OCI-LY7 (cell line): ENCODE measurements around the gene DMAC2. TPM values are rescaled to one million over a fixed set of nuclear protein-coding genes. Genes with fewer than 3 reads are reported as not detected.
A peak's percentile ranks its signal among the peaks of the same experiment; 100 is the strongest.

Experiments
- BruUV-seq: library from RNA; stranded (reverse); fragments of 400-500 nt; replicated peaks from 2 replicates; lab custom pipeline; 2021; lab: Mats Ljungman, UMichigan
- CTCF ChIA-PET: fragments of 300-600 bp; sonication (Branson Sonifier 250); formaldehyde crosslinking; loops from one replicate; lab custom pipeline; 2022; ENCODE audit warnings: antibody characterized with exemption; ENCODE audit not compliant: unreplicated experiment; lab: Charles Lee
- POLR2A ChIA-PET: fragments of 300-600 bp; sonication (Branson Sonifier 250); formaldehyde crosslinking; loops from one replicate; lab custom pipeline; 2022; ENCODE audit warnings: antibody characterized with exemption; lab: Charles Lee
- DNase-seq: peaks from one replicate; pipeline ENCODE4 v3.0.0-alpha.2; 2015; ENCODE audit warnings: low spot score
- H2AFZ ChIP-seq: fragments of 200-600 bp; sonication (generic), shearing (Covaris generic); 2 replicates; pipeline ENCODE4 v1.6.1; 2014; ENCODE audit warnings: mild to moderate bottlenecking, antibody characterized with exemption, low read length, moderate library complexity
- H3K27ac ChIP-seq: fragments of 200-600 bp; sonication (generic); 2 replicates; pipeline ENCODE4 v1.5.1; 2014; ENCODE audit warnings: mixed run types, low read depth, mild to moderate bottlenecking, moderate library complexity, low read length, inconsistent platforms; ENCODE audit not compliant: poor library complexity, severe bottlenecking
- H3K36me3 ChIP-seq: fragments of 200-600 bp; sonication (generic); 2 replicates; pipeline ENCODE4 v1.6.1; 2014; ENCODE audit warnings: mild to moderate bottlenecking, antibody characterized with exemption, low read length, moderate library complexity, mixed read lengths; ENCODE audit not compliant: insufficient read depth
- H3K4me1 ChIP-seq: fragments of 200-600 bp; sonication (generic); 2 replicates; pipeline ENCODE4 v1.5.1; 2014; ENCODE audit warnings: mild to moderate bottlenecking, low read length; ENCODE audit not compliant: insufficient read depth, poor library complexity, severe bottlenecking
- H3K4me2 ChIP-seq: fragments of 200-600 bp; sonication (generic); 2 replicates; pipeline ENCODE4 v1.6.1; 2014; ENCODE audit warnings: mild to moderate bottlenecking, low read length
- H3K4me3 ChIP-seq: fragments of 200-600 bp; sonication (generic); 2 replicates; pipeline ENCODE4 v1.5.1; 2014; ENCODE audit warnings: mild to moderate bottlenecking, low read depth, low read length; ENCODE audit not compliant: poor library complexity, severe bottlenecking
- H3K79me2 ChIP-seq: fragments of 200-600 bp; sonication (generic); 2 replicates; pipeline ENCODE4 v1.6.1; 2016; ENCODE audit warnings: low read depth, mild to moderate bottlenecking, low read length, moderate library complexity, mixed read lengths; ENCODE audit not compliant: insufficient read depth
- H3K9me2 ChIP-seq: fragments of 200-600 bp; sonication (generic); 2 replicates; pipeline ENCODE4 v1.6.1; 2016; ENCODE audit warnings: mild to moderate bottlenecking, low read length, mixed read lengths; ENCODE audit not compliant: insufficient read depth
- H3K9me3 ChIP-seq: fragments of 200-600 bp; sonication (generic); 2 replicates; pipeline ENCODE4 v1.6.1; 2014; ENCODE audit warnings: mild to moderate bottlenecking, mixed run types, low read length, mixed read lengths
- H4K20me1 ChIP-seq: fragments of 200-600 bp; sonication (generic); 2 replicates; pipeline ENCODE4 v1.6.1; 2014; ENCODE audit warnings: mild to moderate bottlenecking, antibody characterized with exemption, low read length, moderate library complexity, mixed read lengths; ENCODE audit not compliant: insufficient read depth
- CTCF ChIP-seq: fragments of 200-600 bp; sonication (generic); conservative IDR thresholded peaks from 2 replicates; pipeline ENCODE4 v1.5.1; 2014; ENCODE audit warnings: mild to moderate bottlenecking, antibody characterized with exemption, low read length, moderate library complexity, mixed read lengths
- EZH2phosphoT487 ChIP-seq: fragments of 200-600 bp; sonication (generic); IDR thresholded peaks from 2 replicates; pipeline ENCODE4 v1.6.1; 2018; ENCODE audit warnings: low read depth, borderline replicate concordance, mild to moderate bottlenecking, mixed run types, antibody characterized with exemption, low read length, moderate library complexity, mixed read lengths
- intact Hi-C: fragments of 100-400 bp; cut with micrococcal nuclease; formaldehyde crosslinking; loops from one replicate; pipeline ENCODE4 v1.10.0; 2022; ENCODE audit not compliant: unreplicated experiment
- total RNA-seq, 2 experiments: library from RNA; depleted of rRNA in 1 of 2; stranded (reverse); fragments of >200 nt in 1 of 2; shearing (Covaris generic) in 1 of 2; gene quantifications; 2 replicates each; pipeline ENCODE4 v1.2.3, GENCODE V29; 2014 to 2022

Gene DMAC2
- total RNA-seq, 2 experiments from 2014 or later: 30.6 to 41.6 TPM

DNA sequence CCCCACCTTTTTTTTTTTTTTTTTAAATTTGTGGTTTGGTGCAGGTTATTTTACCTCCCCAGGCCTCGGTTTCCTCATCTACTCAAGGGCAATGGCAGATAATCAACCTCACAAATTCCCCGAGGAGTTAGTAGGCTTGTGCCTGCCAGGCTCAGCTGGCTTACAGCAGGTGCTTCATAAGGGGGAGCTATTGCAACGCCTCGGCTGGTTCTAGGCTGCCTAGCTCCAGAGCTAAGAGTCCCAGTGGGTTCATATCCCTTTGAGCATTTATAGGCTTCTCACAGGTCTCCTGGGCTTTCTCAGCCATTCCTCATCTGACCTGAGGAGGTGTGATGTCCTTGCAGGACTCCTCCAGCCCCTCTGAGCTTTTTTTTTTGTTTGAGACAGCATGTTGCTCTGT is 31.5 kb downstream of the DMAC2 start:
- Histone ChIP-seq H3K79me2 (no peaks in the 10 kb centered on the region), H3K36me3 (no peaks in the 10 kb centered on the region), H3K4me2 (no peak overlapping the region), H4K20me1 (no peaks in the 10 kb centered on the region), H3K27ac (no peak overlapping the region), H3K4me3 (no peak overlapping the region), H2AFZ (no peak overlapping the region), H3K9me3 (no peaks in the 10 kb centered on the region), H3K9me2 (no peaks in the 10 kb centered on the region), H3K4me1 (peaks cover 10% of the 10 kb centered on the region)
- peak; percentile 52 for TF ChIP-seq CTCF
- no peak for TF ChIP-seq EZH2phosphoT487
- no TSS peak for BruUV-seq
- intact Hi-C loops: no loop called here
- POLR2A ChIA-PET: interaction anchor here (0.8 kb wide), 1 partner anchor 31 kb away, joined by 3 read pairs; no protein-coding TSS in a partner anchor
- DNase-seq: peak; percentile 47
- CTCF ChIA-PET: no interaction called here

- CTCF ChIA-PET: no interaction called here
- H3K27ac ChIP-seq: no peak overlapping the region
- DNase-seq: no peak
- no peak overlapping the region for H2AFZ ChIP-seq
- TF ChIP-seq CTCF (no peak), EZH2phosphoT487 (no peak)
- H3K4me3 ChIP-seq: no peak overlapping the region
- H3K36me3 ChIP-seq: no peaks in the 10 kb centered on the region
- no peaks in the 10 kb centered on the region for H3K79me2 ChIP-seq
- H3K9me2 ChIP-seq: no peaks in the 10 kb centered on the region
- POLR2A ChIA-PET: no interaction called here
- BruUV-seq: no TSS peak
- no peak overlapping the region for H3K4me2 ChIP-seq
- no peaks in the 10 kb centered on the region for H4K20me1 ChIP-seq
- no peaks in the 10 kb centered on the region for H3K9me3 ChIP-seq
- H3K4me1 ChIP-seq: peaks cover 10% of the 10 kb centered on the region
- intact Hi-C loops: no loop called here
These were observed 32.4 kb downstream of the DMAC2 start for GRCh38 chr19:41407271-41407670.

- POLR2A ChIA-PET: no interaction called here
- no TSS peak for BruUV-seq
- no peak overlapping the region for H3K4me3 ChIP-seq
- no peak for TF ChIP-seq CTCF
- no peak for TF ChIP-seq EZH2phosphoT487
- no peaks in the 10 kb centered on the region for H3K9me2 ChIP-seq
- H3K4me1 ChIP-seq: peaks cover 10% of the 10 kb centered on the region
- CTCF ChIA-PET: no interaction called here
- intact Hi-C loops: no loop called here
- no peak overlapping the region for H3K4me2 ChIP-seq
- H4K20me1 ChIP-seq: no peaks in the 10 kb centered on the region
- no peaks in the 10 kb centered on the region for H3K36me3 ChIP-seq
- H3K9me3 ChIP-seq: no peaks in the 10 kb centered on the region
- no peaks in the 10 kb centered on the region for H3K79me2 ChIP-seq
- H2AFZ ChIP-seq: no peak overlapping the region
- no peak for DNase-seq
- no peak overlapping the region for H3K27ac ChIP-seq
These were observed 33.9 kb downstream of the DMAC2 start for GRCh38 chr19:41405776-41406175.
